Activated gamma-delta T cell treated with Interleukin-2 at 50 U/mL for 16 hours (primary cell): Measurements from ENCODE around the gene PSAP.
"Not testable (repeated sequence)": the region's sequence is repeated elsewhere in the genome, so short reads cannot be mapped to it uniquely, and the experiment has no call there.

ENCODE experiments used
- DNase-seq: peaks from one replicate; pipeline ENCODE4 v3.0.0-alpha.2; 2020

PSAP gene

GRCh38 chr10:71873582-71874211, 22.6 kb upstream of the PSAP start:
- no peak for DNase-seq

GRCh38 chr10:71869601-71870000, 18.6 kb upstream of the PSAP start:
- DNase-seq, result not testable (repeated sequence)

GRCh38 chr10:71868192-71868697, 17.2 kb upstream of the PSAP start:
- DNase-seq, result no peak

- no peak for DNase-seq
Measured at GRCh38 chr10:71865561-71866041, 14.6 kb upstream of the PSAP start.

- no peak for DNase-seq
Measured at GRCh38 chr10:71864911-71865361, 13.9 kb upstream of the PSAP start.

GRCh38 chr10:71863203-71863602, 12.2 kb upstream of the PSAP start:
- DNase-seq, result no peak

GRCh38 chr10:71860243-71861029, 9.4 kb upstream of the PSAP start:
- DNase-seq, result no peak

GRCh38 chr10:71857934-71858890, 7.2 kb upstream of the PSAP start:
- no peak for DNase-seq

- DNase-seq, result no peak
Measured at GRCh38 chr10:71856619-71857018, 5.6 kb upstream of the PSAP start.

GRCh38 chr10:71854031-71854430, 3.0 kb upstream of the PSAP start:
- no peak for DNase-seq

GRCh38 chr10:71852355-71852937, 1.4 kb upstream of the PSAP start:
- DNase-seq, result no peak

- DNase-seq, result not testable (repeated sequence)
Measured at GRCh38 chr10:71851465-71852095, 529 bp upstream of the PSAP start.

GRCh38 chr10:71850021-71850742, 869 bp downstream of the PSAP start:
- no peak for DNase-seq

- DNase-seq, result no peak
Measured at GRCh38 chr10:71849461-71849908, 1.6 kb downstream of the PSAP start.

GRCh38 chr10:71848325-71849275, 2.5 kb downstream of the PSAP start:
- DNase-seq, result no peak

- DNase-seq, result no peak
Measured at GRCh38 chr10:71847418-71847817, 3.6 kb downstream of the PSAP start.

GRCh38 chr10:71846816-71847215, 4.2 kb downstream of the PSAP start:
- DNase-seq, result no peak

- no peak for DNase-seq
Measured at GRCh38 chr10:71845410-71846405, 5.3 kb downstream of the PSAP start.

- no peak for DNase-seq
Measured at GRCh38 chr10:71844695-71845094, 6.4 kb downstream of the PSAP start.
